ENCODE data around the gene AHDC1. TPM values are rescaled to one million over a fixed set of nuclear protein-coding genes. Genes with fewer than 3 reads are reported as not detected.

AHDC1 gene
- total and polyA plus RNA-seq, 2 of the 13 experiments (the other 11 are each of a cell fraction or from before 2014, with no cell fraction given), result 1.0 to 2.7 TPM

DNA sequence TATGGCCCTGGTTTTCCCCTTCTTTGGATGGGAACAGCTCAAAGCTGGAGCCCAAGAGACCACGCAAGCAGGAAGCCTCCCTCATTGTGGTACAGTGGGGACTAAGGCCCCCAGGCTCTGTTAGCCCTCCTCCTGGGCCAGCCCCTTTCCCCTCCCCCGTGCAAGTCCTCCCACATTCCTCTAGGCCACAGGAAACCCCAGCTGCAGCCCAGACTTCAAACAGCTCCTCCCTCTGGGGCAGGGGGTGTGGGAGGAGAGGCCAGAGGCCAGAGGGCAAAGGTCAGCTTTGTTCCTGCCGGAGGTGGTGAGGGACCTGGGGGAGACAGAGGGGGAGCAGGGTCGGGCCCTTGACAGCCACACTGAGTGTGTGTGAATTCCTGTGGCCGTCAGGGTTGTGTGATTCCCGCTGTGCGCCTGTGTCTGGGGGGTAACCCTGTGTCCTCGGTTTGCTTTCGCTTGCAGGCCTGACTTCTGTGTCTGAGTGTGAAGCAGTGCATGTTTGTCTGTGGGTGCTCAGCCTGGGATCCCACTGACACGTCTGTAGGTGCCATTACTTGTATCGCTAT lies 3.4 kb upstream of the AHDC1 start (continued):
- TF ChIP-seq ATF7-NPFF (CRISPR knock-in tag; IDR thresholded peaks at IDR 0.05; ENCODE audit: low read depth) (peak; percentile 57; the same call in 1 of the 2 replicates), UBTF (CRISPR knock-in tag; IDR thresholded peaks at IDR 0.05) (peak; percentile 66), LCORL (IDR thresholded peaks at IDR 0.05) (no peak), LCORL (CRISPR knock-in tag; IDR thresholded peaks at IDR 0.05) (peak; percentile 96), CEBPG (CRISPR knock-in tag; IDR thresholded peaks at IDR 0.05) (peak; percentile 42; the same call in 1 of the 2 replicates), ZNF775 (CRISPR knock-in tag; IDR thresholded peaks at IDR 0.05; ENCODE audit: borderline replicate concordance) (no peak; the same call in 1 of the 2 replicates), ZNF749 (CRISPR knock-in tag; IDR thresholded peaks at IDR 0.05; ENCODE audit: borderline replicate concordance) (no peak), ZEB1 (IDR thresholded peaks at IDR 0.05; ENCODE audit: insufficient replicate concordance, low read depth) (peak; percentile 49), KAT8 (CRISPR knock-in tag; IDR thresholded peaks at IDR 0.05) (peak; percentile 70), SP5 (CRISPR knock-in tag; IDR thresholded peaks at IDR 0.05; ENCODE audit: borderline replicate concordance, low read depth) (peak; percentile 100), ZNF207 (IDR thresholded peaks at IDR 0.05; ENCODE audit: borderline replicate concordance) (no peak), ZNF510 (CRISPR knock-in tag; IDR thresholded peaks at IDR 0.05; ENCODE audit: low read depth) (0 out of 2 replicates have a peak, but pooled peaks have one; percentile 15), ARID2 (CRISPR knock-in tag; IDR thresholded peaks at IDR 0.05; ENCODE audit: borderline replicate concordance) (peak; percentile 92), RELA (CRISPR knock-in tag; IDR thresholded peaks at IDR 0.05) (no peak), U2AF1 (optimal IDR thresholded peaks at IDR 0.05; ENCODE audit: low read depth, low read length) (peak; percentile 94), MYNN (CRISPR knock-in tag; IDR thresholded peaks at IDR 0.05; ENCODE audit: low read depth) (no peak), KLF11 (CRISPR knock-in tag; IDR thresholded peaks at IDR 0.05) (no peak), ARID5B (CRISPR knock-in tag; IDR thresholded peaks at IDR 0.05) (peak; percentile 95), ZBTB38 (CRISPR knock-in tag; IDR thresholded peaks at IDR 0.05) (peak; percentile 37; the same call in 1 of the 2 replicates), RBFOX2 (IDR thresholded peaks at IDR 0.05; ENCODE audit: low read depth, low read length) (no peak), STAG1 (CRISPR knock-in tag; IDR thresholded peaks at IDR 0.05) (no peak; the same call in 1 of the 2 replicates), GLI4 (CRISPR knock-in tag; IDR thresholded peaks at IDR 0.05; ENCODE audit: borderline replicate concordance) (no peak)
- TF ChIP-seq, protein P1, sequence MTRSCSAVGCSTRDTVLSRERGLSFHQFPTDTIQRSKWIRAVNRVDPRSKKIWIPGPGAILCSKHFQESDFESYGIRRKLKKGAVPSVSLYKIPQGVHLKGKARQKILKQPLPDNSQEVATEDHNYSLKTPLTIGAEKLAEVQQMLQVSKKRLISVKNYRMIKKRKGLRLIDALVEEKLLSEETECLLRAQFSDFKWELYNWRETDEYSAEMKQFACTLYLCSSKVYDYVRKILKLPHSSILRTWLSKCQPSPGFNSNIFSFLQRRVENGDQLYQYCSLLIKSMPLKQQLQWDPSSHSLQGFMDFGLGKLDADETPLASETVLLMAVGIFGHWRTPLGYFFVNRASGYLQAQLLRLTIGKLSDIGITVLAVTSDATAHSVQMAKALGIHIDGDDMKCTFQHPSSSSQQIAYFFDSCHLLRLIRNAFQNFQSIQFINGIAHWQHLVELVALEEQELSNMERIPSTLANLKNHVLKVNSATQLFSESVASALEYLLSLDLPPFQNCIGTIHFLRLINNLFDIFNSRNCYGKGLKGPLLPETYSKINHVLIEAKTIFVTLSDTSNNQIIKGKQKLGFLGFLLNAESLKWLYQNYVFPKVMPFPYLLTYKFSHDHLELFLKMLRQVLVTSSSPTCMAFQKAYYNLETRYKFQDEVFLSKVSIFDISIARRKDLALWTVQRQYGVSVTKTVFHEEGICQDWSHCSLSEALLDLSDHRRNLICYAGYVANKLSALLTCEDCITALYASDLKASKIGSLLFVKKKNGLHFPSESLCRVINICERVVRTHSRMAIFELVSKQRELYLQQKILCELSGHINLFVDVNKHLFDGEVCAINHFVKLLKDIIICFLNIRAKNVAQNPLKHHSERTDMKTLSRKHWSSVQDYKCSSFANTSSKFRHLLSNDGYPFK (CRISPR knock-in tag; IDR thresholded peaks at IDR 0.05; ENCODE audit: borderline replicate concordance), result peak; percentile 78; the same call in 1 of the 2 replicates

Measured in HepG2 (cell line).